Gastrocnemius medialis (tissue), 4 donors: ENCODE data around the gene KLK15.

Experiments used
- POLR2A ChIP-seq, 2 donors: fragments of 450-650 bp; IDR thresholded peaks; one replicate each; pipeline ENCODE4 v1.6.1; 2017; ENCODE audit warnings: antibody characterized with exemption in 2 of 2, mild to moderate bottlenecking in 2 of 2, moderate library complexity in 2 of 2
- TF ChIP-seq, protein P1 (sequence below), 5 experiments: fragments of 450-650 bp in 3 of 5; fragments of 200-600 bp in 2 of 5; sonication (generic) in 2 of 5; IDR thresholded peaks in 4 of 5; conservative IDR thresholded peaks in 1 of 5; 1 replicate in 4 of 5; 2 replicates in 1 of 5; pipeline ENCODE4 v1.5.1; 2016 to 2019; ENCODE audit warnings: antibody characterized with exemption in 5 of 5, mild to moderate bottlenecking in 3 of 5, moderate library complexity in 3 of 5

GRCh38 chr19:50877338-50877737 lies 44.0 kb upstream of the KLK15 start:
- TF ChIP-seq, protein P1, sequence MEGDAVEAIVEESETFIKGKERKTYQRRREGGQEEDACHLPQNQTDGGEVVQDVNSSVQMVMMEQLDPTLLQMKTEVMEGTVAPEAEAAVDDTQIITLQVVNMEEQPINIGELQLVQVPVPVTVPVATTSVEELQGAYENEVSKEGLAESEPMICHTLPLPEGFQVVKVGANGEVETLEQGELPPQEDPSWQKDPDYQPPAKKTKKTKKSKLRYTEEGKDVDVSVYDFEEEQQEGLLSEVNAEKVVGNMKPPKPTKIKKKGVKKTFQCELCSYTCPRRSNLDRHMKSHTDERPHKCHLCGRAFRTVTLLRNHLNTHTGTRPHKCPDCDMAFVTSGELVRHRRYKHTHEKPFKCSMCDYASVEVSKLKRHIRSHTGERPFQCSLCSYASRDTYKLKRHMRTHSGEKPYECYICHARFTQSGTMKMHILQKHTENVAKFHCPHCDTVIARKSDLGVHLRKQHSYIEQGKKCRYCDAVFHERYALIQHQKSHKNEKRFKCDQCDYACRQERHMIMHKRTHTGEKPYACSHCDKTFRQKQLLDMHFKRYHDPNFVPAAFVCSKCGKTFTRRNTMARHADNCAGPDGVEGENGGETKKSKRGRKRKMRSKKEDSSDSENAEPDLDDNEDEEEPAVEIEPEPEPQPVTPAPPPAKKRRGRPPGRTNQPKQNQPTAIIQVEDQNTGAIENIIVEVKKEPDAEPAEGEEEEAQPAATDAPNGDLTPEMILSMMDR (IDR thresholded peaks at IDR 0.05 in 4 of 5, conservative IDR thresholded peaks at IDR 0.05 in 1 of 5), result no peak
- TF ChIP-seq POLR2A (IDR thresholded peaks at IDR 0.05), result no peak
